HEK293 (cell line): ENCODE data around the gene TNFRSF1A.

Experiments used
- CTCF ChIA-PET: fragments of 350-600 bp; formaldehyde crosslinking; extraction: SDS; loops from one replicate; lab custom pipeline; 2021; ENCODE audit warnings: antibody characterized with exemption; lab: Yijun Ruan, JAX
- POLR2A ChIA-PET: fragments of 300-600 bp; formaldehyde crosslinking; extraction: SDS; loops from one replicate; lab custom pipeline; 2020; ENCODE audit warnings: antibody characterized with exemption, inconsistent platforms; lab: Yijun Ruan, JAX
- H3K27ac ChIP-seq: fragments of 200-500 bp; sonication (Bioruptor generic); 2 replicates; pipeline ENCODE4 v1.5.1; 2014; ENCODE audit warnings: low read depth, low read length, control low read depth, inconsistent platforms; ENCODE audit errors: extremely low read depth
- H3K36me3 ChIP-seq, 2 experiments: fragments of 200-500 bp in 1 of 2; sonication (Bioruptor generic) in 1 of 2; 1 replicate in 1 of 2; 2 replicates in 1 of 2; pipeline ENCODE4 v1.5.1; 2014 to 2017; ENCODE audit warnings: inconsistent platforms in 2 of 2, low read length in 2 of 2; ENCODE audit not compliant: control insufficient read depth in 2 of 2, insufficient read depth in 1 of 2
- H3K4me1 ChIP-seq: fragments of 200-500 bp; sonication (Bioruptor generic); 2 replicates; pipeline ENCODE4 v1.5.1; 2014; ENCODE audit warnings: mild to moderate bottlenecking, low read length, inconsistent platforms; ENCODE audit not compliant: control insufficient read depth, insufficient read depth
- H3K4me3 ChIP-seq: 2 replicates; pipeline ENCODE4 v1.5.1; 2011; ENCODE audit warnings: low read depth, mild to moderate bottlenecking, control low read depth, low read length, moderate library complexity
- H3K9me3 ChIP-seq: fragments of 200-500 bp; sonication (Bioruptor generic); 2 replicates; pipeline ENCODE4 v1.5.1; 2014; ENCODE audit warnings: low read depth, low read length, inconsistent platforms; ENCODE audit not compliant: control insufficient read depth, insufficient read depth
- ATF2 ChIP-seq: fragments of 450-650 bp; formaldehyde crosslinking; IDR thresholded peaks from 2 replicates; pipeline ENCODE4 v1.5.1; 2016; ENCODE audit warnings: missing biosample characterization, missing genetic modification characterization, low read depth
- BCL11A ChIP-seq: fragments of 450-650 bp; formaldehyde crosslinking; IDR thresholded peaks from 2 replicates; pipeline ENCODE4 v1.5.1; 2016; ENCODE audit warnings: low read depth, missing biosample characterization, missing genetic modification characterization
- GFI1B ChIP-seq: fragments of 450-650 bp; formaldehyde crosslinking; IDR thresholded peaks from 2 replicates; pipeline ENCODE4 v1.5.1; 2016; ENCODE audit warnings: missing biosample characterization, missing genetic modification characterization
- HIC1 ChIP-seq: fragments of 450-650 bp; formaldehyde crosslinking; IDR thresholded peaks from 2 replicates; pipeline ENCODE4 v1.5.1; 2016; ENCODE audit warnings: missing biosample characterization, missing genetic modification characterization
- SP7 ChIP-seq: fragments of 450-650 bp; formaldehyde crosslinking; IDR thresholded peaks from 2 replicates; pipeline ENCODE4 v1.5.1; 2016; ENCODE audit warnings: missing biosample characterization, missing genetic modification characterization
- WT1 ChIP-seq: fragments of 450-650 bp; formaldehyde crosslinking; IDR thresholded peaks from 2 replicates; pipeline ENCODE4 v1.5.1; 2016; ENCODE audit warnings: missing biosample characterization, missing genetic modification characterization
- ZEB2 ChIP-seq: fragments of 450-650 bp; formaldehyde crosslinking; IDR thresholded peaks from 2 replicates; pipeline ENCODE4 v1.5.1; 2016; ENCODE audit warnings: missing biosample characterization, missing genetic modification characterization
- ZNF10 ChIP-seq: fragments of 450-650 bp; formaldehyde crosslinking; IDR thresholded peaks from 2 replicates; pipeline ENCODE4 v1.5.1; 2017; ENCODE audit warnings: missing biosample characterization, missing genetic modification characterization
- ZNF211 ChIP-seq: fragments of 450-650 bp; formaldehyde crosslinking; IDR thresholded peaks from 2 replicates; pipeline ENCODE4 v1.5.1; 2016; ENCODE audit warnings: low read depth, missing biosample characterization, missing genetic modification characterization
- ZNF23 ChIP-seq: fragments of 450-650 bp; formaldehyde crosslinking; IDR thresholded peaks from 2 replicates; pipeline ENCODE4 v1.5.1; 2016; ENCODE audit warnings: missing biosample characterization, missing genetic modification characterization, borderline replicate concordance
- ZNF280C ChIP-seq: fragments of 450-650 bp; formaldehyde crosslinking; IDR thresholded peaks from 2 replicates; pipeline ENCODE4 v1.5.1; 2016; ENCODE audit warnings: missing biosample characterization, missing genetic modification characterization
- ZNF398 ChIP-seq: fragments of 450-650 bp; formaldehyde crosslinking; IDR thresholded peaks from 2 replicates; pipeline ENCODE4 v1.5.1; 2017; ENCODE audit warnings: missing biosample characterization, missing genetic modification characterization
- ZNF514 ChIP-seq: fragments of 450-650 bp; formaldehyde crosslinking; IDR thresholded peaks from 2 replicates; pipeline ENCODE4 v1.5.1; 2016; ENCODE audit warnings: missing biosample characterization, missing genetic modification characterization
- ZNF558 ChIP-seq: fragments of 450-650 bp; formaldehyde crosslinking; IDR thresholded peaks from 2 replicates; pipeline ENCODE4 v1.5.1; 2016; ENCODE audit warnings: missing biosample characterization, missing genetic modification characterization
- ZNF629 ChIP-seq: fragments of 450-650 bp; formaldehyde crosslinking; IDR thresholded peaks from 2 replicates; pipeline ENCODE4 v1.5.1; 2017; ENCODE audit warnings: missing biosample characterization, missing genetic modification characterization
- ZNF76 ChIP-seq: fragments of 450-650 bp; formaldehyde crosslinking; IDR thresholded peaks from 2 replicates; pipeline ENCODE4; 2016; ENCODE audit warnings: low read depth, missing biosample characterization, missing genetic modification characterization, borderline replicate concordance
- TF ChIP-seq, protein P1 (sequence below): fragments of 450-650 bp; formaldehyde crosslinking; IDR thresholded peaks from 2 replicates; pipeline ENCODE4 v1.5.1; 2016; ENCODE audit warnings: missing biosample characterization, missing genetic modification characterization
- TF ChIP-seq, protein P2 (sequence below): fragments of 450-650 bp; formaldehyde crosslinking; IDR thresholded peaks from 2 replicates; pipeline ENCODE4 v1.5.1; 2016; ENCODE audit warnings: missing biosample characterization, missing genetic modification characterization, borderline replicate concordance
- TF ChIP-seq, protein P3 (sequence below): fragments of 450-650 bp; formaldehyde crosslinking; IDR thresholded peaks from 2 replicates; pipeline ENCODE4 v1.5.1; 2016; ENCODE audit warnings: missing biosample characterization, missing genetic modification characterization

The TNFRSF1A gene

GRCh38 chr12:6345319-6346091, 3.6 kb upstream of the TNFRSF1A start:
- no peaks in the 10 kb centered on the region for H3K9me3 ChIP-seq
- H3K27ac ChIP-seq = no peak overlapping the region
- ChIA-PET POLR2A (interaction anchor here (0.8 to 2.0 kb wide), 8 partner anchors 9 to 189 kb away, joined by 3 to 26 read pairs (median 4); partner anchors contain the start of genes GAPDH and MRPL51), CTCF (interaction anchor here (0.5 to 2.1 kb wide), 7 partner anchors 10 to 761 kb away, joined by 3 to 6 read pairs (median 4); partner anchors contain the start of gene SCNN1A)
- no peaks in the 10 kb centered on the region for H3K36me3 ChIP-seq
- H3K4me3 ChIP-seq = no peak overlapping the region
- peaks cover 2% of the 10 kb centered on the region; the same call in 1 of the 2 replicates for H3K4me1 ChIP-seq
- no peak for TF ChIP-seq ZNF23 (tag by site-specific recombination)
- TF ChIP-seq ZNF10 = peak; percentile 92
- TF ChIP-seq ZNF629 (tag by site-specific recombination) = peak; percentile 87
- TF ChIP-seq ZNF558 (tag by site-specific recombination) = no peak
- no peak for TF ChIP-seq ZNF76 (tag by site-specific recombination)
- no peak for TF ChIP-seq ZNF514 (tag by site-specific recombination)
- peak; percentile 44; the same call in 1 of the 2 replicates for TF ChIP-seq ZNF398 (tag by site-specific recombination)
- TF ChIP-seq, protein P1, sequence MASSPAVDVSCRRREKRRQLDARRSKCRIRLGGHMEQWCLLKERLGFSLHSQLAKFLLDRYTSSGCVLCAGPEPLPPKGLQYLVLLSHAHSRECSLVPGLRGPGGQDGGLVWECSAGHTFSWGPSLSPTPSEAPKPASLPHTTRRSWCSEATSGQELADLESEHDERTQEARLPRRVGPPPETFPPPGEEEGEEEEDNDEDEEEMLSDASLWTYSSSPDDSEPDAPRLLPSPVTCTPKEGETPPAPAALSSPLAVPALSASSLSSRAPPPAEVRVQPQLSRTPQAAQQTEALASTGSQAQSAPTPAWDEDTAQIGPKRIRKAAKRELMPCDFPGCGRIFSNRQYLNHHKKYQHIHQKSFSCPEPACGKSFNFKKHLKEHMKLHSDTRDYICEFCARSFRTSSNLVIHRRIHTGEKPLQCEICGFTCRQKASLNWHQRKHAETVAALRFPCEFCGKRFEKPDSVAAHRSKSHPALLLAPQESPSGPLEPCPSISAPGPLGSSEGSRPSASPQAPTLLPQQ = no peak
- TF ChIP-seq ZEB2 (tag by site-specific recombination) = 0 out of 2 replicates have a peak, but pooled peaks have one; percentile 31
- TF ChIP-seq, protein P2, sequence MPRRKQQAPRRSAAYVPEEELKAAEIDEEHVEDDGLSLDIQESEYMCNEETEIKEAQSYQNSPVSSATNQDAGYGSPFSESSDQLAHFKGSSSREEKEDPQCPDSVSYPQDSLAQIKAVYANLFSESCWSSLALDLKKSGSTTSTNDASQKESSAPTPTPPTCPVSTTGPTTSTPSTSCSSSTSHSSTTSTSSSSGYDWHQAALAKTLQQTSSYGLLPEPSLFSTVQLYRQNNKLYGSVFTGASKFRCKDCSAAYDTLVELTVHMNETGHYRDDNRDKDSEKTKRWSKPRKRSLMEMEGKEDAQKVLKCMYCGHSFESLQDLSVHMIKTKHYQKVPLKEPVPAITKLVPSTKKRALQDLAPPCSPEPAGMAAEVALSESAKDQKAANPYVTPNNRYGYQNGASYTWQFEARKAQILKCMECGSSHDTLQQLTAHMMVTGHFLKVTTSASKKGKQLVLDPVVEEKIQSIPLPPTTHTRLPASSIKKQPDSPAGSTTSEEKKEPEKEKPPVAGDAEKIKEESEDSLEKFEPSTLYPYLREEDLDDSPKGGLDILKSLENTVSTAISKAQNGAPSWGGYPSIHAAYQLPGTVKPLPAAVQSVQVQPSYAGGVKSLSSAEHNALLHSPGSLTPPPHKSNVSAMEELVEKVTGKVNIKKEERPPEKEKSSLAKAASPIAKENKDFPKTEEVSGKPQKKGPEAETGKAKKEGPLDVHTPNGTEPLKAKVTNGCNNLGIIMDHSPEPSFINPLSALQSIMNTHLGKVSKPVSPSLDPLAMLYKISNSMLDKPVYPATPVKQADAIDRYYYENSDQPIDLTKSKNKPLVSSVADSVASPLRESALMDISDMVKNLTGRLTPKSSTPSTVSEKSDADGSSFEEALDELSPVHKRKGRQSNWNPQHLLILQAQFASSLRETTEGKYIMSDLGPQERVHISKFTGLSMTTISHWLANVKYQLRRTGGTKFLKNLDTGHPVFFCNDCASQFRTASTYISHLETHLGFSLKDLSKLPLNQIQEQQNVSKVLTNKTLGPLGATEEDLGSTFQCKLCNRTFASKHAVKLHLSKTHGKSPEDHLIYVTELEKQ = 0 out of 2 replicates have a peak, but pooled peaks have one; percentile 8
- TF ChIP-seq SP7 = peak; percentile 80
- no peak for TF ChIP-seq WT1 (tag by site-specific recombination)
- 0 out of 2 replicates have a peak, but pooled peaks have one; percentile 44 for TF ChIP-seq ATF2 (tag by site-specific recombination)
- peak; percentile 19; the same call in 1 of the 2 replicates for TF ChIP-seq GFI1B (tag by site-specific recombination)
- TF ChIP-seq ZNF280C (tag by site-specific recombination) = no peak
- peak; percentile 28; the same call in 1 of the 2 replicates for TF ChIP-seq BCL11A (tag by site-specific recombination)
- TF ChIP-seq HIC1 = no peak
- TF ChIP-seq ZNF211 (tag by site-specific recombination) = no peak
- TF ChIP-seq, protein P3, sequence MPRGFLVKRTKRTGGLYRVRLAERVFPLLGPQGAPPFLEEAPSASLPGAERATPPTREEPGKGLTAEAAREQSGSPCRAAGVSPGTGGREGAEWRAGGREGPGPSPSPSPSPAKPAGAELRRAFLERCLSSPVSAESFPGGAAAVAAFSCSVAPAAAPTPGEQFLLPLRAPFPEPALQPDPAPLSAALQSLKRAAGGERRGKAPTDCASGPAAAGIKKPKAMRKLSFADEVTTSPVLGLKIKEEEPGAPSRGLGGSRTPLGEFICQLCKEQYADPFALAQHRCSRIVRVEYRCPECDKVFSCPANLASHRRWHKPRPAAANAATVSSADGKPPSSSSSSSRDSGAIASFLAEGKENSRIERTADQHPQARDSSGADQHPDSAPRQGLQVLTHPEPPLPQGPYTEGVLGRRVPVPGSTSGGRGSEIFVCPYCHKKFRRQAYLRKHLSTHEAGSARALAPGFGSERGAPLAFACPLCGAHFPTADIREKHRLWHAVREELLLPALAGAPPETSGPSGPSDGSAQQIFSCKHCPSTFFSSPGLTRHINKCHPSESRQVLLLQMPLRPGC (tag by site-specific recombination) = peak; percentile 32; the same call in 1 of the 2 replicates
